GM18517 (cell line): ENCODE measurements around the gene VSIG10L2.

Experiments used
- ATAC-seq: cut with Tn5 transposase; IDR thresholded peaks from one replicate; pipeline ENCODE4 v1.9.1; 2021; ENCODE audit warnings: mild to moderate bottlenecking, moderate library complexity; ENCODE audit not compliant: unreplicated experiment

VSIG10L2 gene

DNA sequence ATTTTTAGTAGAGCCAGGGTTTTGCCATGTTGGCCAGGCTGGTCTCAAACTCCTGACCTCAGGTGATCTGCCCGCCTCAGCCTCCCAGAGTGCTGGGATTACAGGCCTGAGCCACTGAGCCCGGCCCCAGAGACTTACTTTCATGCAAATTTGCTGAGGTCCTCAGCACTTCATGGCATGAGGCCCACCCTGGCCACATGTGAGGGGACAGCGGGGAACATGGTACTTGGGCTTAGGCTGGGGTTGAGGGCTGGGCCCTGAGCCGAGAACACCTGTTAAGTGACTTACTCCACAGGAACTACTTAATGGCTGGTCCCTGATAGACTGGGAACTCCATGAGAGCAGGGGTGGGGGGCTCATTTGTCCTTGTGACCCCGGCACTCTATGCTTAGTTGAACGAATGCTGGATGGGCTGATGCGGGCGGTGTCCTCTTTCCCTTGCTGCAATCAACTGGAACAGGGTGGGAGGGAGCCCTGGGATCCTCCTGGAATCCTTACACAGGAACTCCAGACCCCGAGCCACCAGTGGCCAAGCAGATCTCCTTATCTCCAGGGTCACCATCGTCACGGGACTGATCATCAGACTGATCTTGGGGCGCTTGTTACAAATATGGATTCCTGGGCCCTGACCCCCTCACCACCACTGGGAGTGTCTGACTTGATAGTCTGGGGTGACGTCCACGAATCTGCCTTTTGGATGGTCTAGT lies 1.0 kb downstream of the VSIG10L2 start:
- no peak for ATAC-seq

DNA sequence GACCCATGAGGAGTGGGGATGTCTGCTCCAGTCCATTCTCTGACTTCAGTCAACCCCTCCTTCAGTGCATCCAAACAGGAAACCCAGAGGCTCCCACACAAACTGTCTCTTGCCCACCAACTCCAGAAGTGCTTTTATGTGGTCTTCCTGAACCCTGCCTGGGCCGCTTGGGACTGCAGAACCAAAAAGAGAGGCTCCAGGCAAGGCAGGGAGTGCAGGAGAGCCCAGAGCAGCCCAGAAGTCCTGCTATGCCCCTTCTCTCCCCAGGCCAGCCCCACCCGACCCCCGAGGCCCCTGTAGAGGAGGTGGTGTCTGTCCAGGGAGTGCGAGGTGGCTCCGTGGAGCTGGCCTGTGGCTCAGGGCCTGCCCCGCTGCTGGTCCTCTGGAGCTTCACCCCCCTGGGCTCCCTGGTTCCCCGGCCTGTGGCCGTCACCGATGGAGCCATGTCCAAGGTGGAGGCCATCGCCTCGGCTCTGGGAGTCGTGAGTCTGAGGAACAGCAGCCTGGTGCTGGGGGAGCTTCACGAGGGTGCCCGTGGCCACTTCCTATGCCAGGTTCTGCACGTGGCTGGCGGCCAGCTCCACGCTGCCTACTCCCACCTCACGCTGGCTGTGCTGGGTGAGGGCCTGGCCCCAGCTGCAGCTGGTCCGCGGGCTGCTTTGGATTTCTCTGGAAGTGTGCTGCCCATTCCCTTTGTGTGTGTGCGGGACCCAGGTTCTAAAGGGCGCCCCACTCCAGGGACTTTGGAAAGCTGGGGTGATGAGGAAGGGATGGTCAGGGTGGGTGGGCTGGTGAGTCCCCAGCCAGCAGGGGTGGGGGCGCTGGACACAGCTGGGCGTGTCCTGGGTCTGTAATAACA lies 1.8 kb downstream of the VSIG10L2 start:
- ATAC-seq, result no peak

- no peak for ATAC-seq
These were observed 2.6 kb downstream of the VSIG10L2 start for GRCh38 chr11:125948278-125949051.

DNA sequence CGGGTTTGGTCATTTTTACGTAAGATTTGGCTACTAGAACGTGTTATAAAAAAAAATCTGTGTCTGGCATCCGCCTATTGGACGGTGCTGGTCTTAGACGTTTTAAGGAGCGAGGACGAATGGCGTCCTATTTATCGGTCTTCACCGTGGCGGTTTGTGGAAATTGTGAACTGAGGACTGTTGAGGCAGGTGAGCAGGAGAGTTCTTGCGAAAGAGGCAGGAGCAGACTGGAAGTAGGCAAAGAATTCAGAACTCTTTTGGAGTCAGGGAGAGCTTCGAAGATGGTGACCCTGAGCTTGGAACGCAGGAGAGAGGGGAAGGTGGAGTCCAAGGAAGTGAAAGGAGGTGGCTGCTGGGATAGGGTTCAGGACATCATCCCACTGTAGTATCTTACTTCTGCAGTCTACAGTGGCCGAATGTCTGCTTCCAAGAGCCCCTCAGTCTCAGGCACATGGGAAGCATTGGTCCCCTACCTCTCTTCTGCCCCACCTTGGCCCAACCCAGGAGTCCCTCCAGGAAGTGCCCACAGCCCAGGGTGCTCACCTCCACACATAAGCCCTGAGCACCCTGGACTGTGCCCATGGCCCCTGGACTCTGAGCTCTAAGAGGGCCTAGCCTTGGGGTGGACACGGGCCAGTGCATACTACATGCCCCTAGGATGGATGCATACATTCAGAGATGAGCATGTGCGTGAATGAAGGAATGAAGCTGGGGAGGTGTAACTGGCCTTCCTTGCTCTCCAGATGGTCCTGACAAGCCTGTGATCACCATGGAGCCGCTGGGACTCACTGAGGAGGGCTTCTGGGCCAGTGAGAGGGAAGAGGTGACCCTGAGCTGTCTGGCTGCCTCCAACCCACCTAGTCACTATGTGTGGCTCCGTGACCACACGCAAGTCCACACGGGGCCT lies 3.7 kb downstream of the VSIG10L2 start:
- ATAC-seq, result no peak

- ATAC-seq, result no peak
These were observed 4.3 kb downstream of the VSIG10L2 start for GRCh38 chr11:125950178-125950490.

GRCh38 chr11:125950696-125951651 lies 5.1 kb downstream of the VSIG10L2 start:
- ATAC-seq, result no peak

DNA sequence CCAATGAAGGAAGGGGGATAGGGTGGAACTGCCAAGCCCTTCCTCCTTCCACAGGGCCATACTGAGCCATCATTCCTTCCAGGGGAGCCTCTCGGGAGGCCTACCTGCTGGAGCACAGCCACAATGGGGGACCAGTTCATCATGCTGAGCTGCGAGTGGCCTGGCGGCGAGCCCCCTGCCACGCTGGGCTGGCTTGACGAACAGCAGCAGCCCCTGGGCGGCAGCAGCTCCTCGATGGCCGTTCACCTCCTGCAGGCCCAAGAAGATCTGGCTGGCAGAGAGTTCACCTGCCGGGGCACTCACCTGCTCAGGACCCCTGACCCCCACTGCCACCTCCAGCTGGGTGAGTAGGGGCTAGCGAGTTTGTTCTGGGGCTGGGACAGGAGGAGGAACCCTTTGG lies 5.9 kb downstream of the VSIG10L2 start:
- no peak for ATAC-seq

GRCh38 chr11:125952559-125952958 lies 6.7 kb downstream of the VSIG10L2 start:
- ATAC-seq, result no peak

GRCh38 chr11:125952973-125953372 lies 7.1 kb downstream of the VSIG10L2 start:
- ATAC-seq, result no peak

DNA sequence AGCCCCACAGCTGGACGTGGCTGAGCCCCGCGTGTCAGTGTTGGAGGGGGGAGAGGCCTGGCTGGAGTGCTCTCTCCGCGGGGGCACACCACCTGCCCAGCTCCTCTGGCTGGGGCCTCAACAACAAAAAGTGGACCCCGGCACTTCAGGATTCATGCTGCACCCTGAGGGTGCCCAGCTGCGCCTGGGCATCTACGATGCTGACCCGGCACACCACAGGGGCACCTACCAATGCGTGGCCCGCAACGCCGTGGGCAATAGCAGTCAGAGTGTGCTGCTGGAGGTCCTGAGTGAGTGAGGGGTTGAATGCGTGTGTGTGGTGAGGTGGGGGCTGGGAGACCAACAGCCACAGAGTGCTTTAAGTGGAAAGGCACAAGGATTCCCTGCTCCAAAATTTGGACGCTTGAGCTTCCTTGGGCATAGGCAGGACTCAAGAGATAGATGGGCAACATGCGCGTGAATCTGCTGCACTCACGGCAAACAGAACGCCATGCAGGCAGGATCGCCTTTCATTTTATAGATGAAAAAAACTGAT lies 7.6 kb downstream of the VSIG10L2 start:
- no peak for ATAC-seq

- no peak for ATAC-seq
These were observed 8.5 kb downstream of the VSIG10L2 start for GRCh38 chr11:125954123-125954944.

DNA sequence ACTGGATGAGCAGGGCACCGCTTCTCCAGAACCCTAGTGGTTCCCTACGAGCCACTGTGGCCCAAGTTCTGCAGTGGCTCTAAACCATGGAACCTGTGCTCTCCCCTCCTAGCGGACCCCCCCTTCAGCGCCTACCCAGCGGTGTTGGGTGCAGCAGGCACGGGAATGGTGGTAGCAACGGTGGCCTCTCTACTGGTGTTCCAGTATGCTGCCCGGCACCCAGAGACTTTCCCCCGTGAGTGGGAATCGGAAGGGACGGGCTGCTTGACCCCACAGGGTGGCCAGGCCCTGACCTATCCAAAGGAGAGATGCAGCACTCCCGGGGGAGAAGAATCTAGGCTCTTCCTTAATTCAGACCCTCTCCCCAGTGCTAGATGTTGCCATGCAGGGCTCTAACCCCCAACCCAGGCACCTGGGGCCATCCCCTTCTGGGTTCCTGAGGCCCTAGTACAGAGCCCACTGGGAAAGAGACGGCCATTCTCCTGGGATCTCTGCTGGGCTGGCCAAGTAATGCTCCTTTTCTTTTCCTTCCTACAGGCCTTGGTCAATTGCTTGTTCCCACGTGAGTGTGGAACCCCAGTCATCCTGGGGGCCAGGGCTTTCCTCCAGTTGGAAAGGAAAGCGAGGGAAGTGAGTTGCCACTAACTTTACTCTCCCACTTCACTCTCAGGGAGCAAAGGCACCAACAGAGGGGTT lies 9.2 kb downstream of the VSIG10L2 start:
- ATAC-seq, result no peak

DNA sequence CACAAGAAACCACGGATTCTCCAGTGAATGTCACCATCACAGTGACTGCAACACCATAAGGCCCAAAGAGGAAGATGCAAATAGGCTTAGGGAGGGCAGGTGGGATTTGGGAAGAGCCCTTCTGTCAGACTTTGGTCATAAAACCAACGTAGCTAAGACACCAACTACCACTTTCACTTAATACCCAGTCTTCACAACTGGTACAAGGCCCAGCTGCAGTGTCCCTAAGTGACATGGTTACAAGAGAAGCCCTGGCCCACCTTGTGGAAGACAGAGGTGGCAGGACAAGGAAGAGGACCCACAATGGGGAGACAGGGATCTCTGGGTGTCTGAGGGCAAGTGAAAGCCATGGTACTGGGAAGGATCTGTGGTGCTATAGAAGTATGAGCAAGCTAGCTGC lies 10.0 kb downstream of the VSIG10L2 start:
- ATAC-seq, result no peak

DNA sequence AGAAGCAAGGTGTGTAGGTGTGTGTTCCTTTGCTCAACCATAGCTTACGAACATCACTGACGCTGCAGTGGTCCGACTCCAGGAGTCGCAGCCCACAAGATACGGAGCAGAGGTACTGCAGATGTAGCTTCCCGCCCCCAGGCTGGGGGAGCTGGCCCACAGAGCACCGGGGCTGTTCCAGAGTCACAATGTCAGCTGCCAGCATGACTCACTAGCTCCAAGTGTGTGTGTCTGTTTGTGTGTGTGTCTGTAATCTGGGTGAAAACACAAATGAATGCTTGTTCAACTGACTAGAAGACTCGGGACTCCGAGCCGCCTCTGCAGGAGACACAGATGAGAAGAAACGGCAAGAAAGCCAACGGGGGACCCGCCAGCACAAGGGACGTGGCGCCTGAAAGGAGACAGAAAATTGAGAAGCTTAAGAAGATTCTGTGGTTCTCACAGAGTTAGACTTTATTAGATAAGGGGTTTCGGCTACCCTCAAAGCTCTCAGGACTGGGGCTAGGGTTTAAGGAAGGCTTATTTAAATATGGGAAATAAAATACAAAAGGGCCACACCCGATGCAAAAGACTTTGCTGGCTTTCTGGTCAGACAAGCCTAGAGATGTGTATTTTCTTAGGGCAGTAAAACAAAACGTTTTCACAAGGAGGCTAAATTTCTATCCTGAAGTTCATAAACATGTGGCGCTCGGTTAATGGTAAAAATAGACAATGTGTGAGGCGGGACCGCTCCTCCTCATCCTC lies 10.7 kb downstream of the VSIG10L2 start:
- no peak for ATAC-seq

- no peak for ATAC-seq
These were observed 11.9 kb downstream of the VSIG10L2 start for GRCh38 chr11:125957618-125958332.

- ATAC-seq, result no peak
These were observed 13.1 kb downstream of the VSIG10L2 start for GRCh38 chr11:125958872-125959400.
